Raji (cell line): ENCODE measurements around the gene ADAM30.

ENCODE experiments used
- POLR2A ChIP-seq: IDR thresholded peaks from 2 replicates; pipeline ENCODE4 v1.6.1; 2011; ENCODE audit warnings: low read depth, low read length, control low read depth; ENCODE audit not compliant: insufficient read depth

The ADAM30 gene

GRCh38 chr1:119915517-119915916 is 19.2 kb upstream of the ADAM30 start:
- no peak for TF ChIP-seq POLR2A

- no peak for TF ChIP-seq POLR2A
These were observed 17.8 kb upstream of the ADAM30 start for GRCh38 chr1:119914071-119914470.

- TF ChIP-seq POLR2A = no peak
These were observed 16.6 kb upstream of the ADAM30 start for GRCh38 chr1:119912963-119913362.

GRCh38 chr1:119911775-119912174 is 15.5 kb upstream of the ADAM30 start:
- TF ChIP-seq POLR2A = no peak

GRCh38 chr1:119910618-119911017 is 14.3 kb upstream of the ADAM30 start:
- no peak for TF ChIP-seq POLR2A

- TF ChIP-seq POLR2A = no peak
These were observed 13.7 kb upstream of the ADAM30 start for GRCh38 chr1:119909890-119910596.

GRCh38 chr1:119908661-119909060 is 12.3 kb upstream of the ADAM30 start:
- TF ChIP-seq POLR2A = no peak

GRCh38 chr1:119906927-119907652 is 10.8 kb upstream of the ADAM30 start:
- no peak for TF ChIP-seq POLR2A

GRCh38 chr1:119903443-119903835 is 7.1 kb upstream of the ADAM30 start:
- TF ChIP-seq POLR2A = no peak

- no peak for TF ChIP-seq POLR2A
These were observed 6.6 kb upstream of the ADAM30 start for GRCh38 chr1:119902775-119903442.

GRCh38 chr1:119898981-119899720 is 2.8 kb upstream of the ADAM30 start:
- TF ChIP-seq POLR2A = no peak

GRCh38 chr1:119898530-119898929 is 2.2 kb upstream of the ADAM30 start:
- TF ChIP-seq POLR2A = no peak

GRCh38 chr1:119895102-119895501 is 1.2 kb downstream of the ADAM30 start:
- TF ChIP-seq POLR2A = no peak

- no peak for TF ChIP-seq POLR2A
These were observed 2.3 kb downstream of the ADAM30 start for GRCh38 chr1:119893827-119894700.
